ENCODE measurements around the gene REL. TPM values are rescaled to one million over a fixed set of nuclear protein-coding genes. Genes with fewer than 3 reads are reported as not detected.

Gene REL
- polyA plus RNA-seq, 1 experiment, result 0.99 TPM

DNA sequence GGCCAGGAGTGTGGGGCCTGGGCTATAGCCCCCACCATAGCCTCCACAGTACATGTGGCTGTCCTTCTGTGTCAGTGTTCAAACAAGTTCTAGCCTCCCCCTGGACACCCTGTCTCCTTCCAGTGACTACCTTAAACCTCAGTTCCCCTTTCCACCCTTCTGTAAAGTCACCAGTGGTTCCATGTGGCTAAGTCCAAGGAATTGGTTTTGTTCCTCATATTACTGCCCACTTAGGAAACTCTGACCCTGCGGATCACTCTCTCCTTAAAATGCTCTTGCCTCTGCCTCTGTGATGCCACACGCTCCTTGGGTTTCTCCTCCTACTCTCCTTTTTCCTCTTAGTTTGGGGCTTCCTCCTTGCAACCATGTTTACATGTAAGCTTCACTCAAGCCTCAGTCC is 27.8 kb upstream of the REL start:
- ChIA-PET POLR2A (no interaction called here), CTCF (interaction anchor here (0.6 to 1.6 kb wide), 2 partner anchors 22 to 937 kb away, joined by 3 to 4 read pairs; no protein-coding TSS in a partner anchor)

DNA sequence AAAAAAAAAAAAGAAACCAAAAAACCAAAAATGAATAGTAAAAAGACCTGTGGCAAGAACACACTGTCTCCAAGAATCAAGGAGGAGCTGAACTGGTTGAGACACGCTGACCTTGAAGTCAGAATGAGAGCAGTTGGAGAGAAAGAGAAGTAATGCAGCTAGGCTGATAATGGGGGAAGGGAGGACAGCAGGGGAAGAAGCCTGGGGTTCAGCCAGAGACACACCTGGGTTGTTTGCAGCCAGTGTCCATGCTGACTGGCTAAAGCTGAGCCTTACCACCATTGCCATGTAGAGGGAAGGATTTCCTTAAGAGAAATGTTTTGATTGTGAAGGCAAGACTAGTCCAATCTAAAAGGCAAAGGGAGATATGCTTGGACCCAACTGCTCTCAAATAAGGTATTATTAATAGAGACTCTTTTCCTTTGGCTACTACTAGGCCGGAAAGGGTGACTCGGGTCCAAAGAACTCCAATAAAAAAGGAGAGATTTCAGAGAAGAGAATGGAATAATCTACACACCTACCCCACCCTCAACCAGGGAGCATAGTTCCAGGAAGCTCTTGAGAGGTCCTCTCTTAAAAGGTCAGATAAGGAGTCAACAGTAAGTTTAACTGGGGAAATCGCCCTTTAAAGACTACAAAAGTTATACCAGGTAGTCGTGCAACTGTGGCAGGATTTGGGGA is 25.2 kb upstream of the REL start:
- no peaks in the 10 kb centered on the region for H3K27me3 ChIP-seq (ENCODE audit: control insufficient read depth, insufficient read depth, low read length)
- DNase-seq (ENCODE audit: low read depth), result no peak
- no peak overlapping the region for H3K4me3 ChIP-seq (ENCODE audit: low read depth, low read length)
- ChIA-PET CTCF (no interaction called here), POLR2A (no interaction called here)
- no peaks in the 10 kb centered on the region for H3K36me3 ChIP-seq (ENCODE audit: control insufficient read depth, insufficient read depth, low read length)
- TF ChIP-seq, protein P1, sequence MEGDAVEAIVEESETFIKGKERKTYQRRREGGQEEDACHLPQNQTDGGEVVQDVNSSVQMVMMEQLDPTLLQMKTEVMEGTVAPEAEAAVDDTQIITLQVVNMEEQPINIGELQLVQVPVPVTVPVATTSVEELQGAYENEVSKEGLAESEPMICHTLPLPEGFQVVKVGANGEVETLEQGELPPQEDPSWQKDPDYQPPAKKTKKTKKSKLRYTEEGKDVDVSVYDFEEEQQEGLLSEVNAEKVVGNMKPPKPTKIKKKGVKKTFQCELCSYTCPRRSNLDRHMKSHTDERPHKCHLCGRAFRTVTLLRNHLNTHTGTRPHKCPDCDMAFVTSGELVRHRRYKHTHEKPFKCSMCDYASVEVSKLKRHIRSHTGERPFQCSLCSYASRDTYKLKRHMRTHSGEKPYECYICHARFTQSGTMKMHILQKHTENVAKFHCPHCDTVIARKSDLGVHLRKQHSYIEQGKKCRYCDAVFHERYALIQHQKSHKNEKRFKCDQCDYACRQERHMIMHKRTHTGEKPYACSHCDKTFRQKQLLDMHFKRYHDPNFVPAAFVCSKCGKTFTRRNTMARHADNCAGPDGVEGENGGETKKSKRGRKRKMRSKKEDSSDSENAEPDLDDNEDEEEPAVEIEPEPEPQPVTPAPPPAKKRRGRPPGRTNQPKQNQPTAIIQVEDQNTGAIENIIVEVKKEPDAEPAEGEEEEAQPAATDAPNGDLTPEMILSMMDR (IDR thresholded peaks at IDR 0.05; ENCODE audit: insufficient read depth, low read depth, low read length), result no peak

More for the DNA sequence above, 27.8 kb upstream of the REL start:
- TF ChIP-seq, protein P1 (IDR thresholded peaks at IDR 0.05; ENCODE audit: insufficient read depth, low read depth, low read length), result no peak
- no peak for DNase-seq (ENCODE audit: low read depth)
- H3K4me3 ChIP-seq (ENCODE audit: low read depth, low read length), result no peak overlapping the region
- no peaks in the 10 kb centered on the region for H3K36me3 ChIP-seq (ENCODE audit: control insufficient read depth, insufficient read depth, low read length)
- no peaks in the 10 kb centered on the region for H3K27me3 ChIP-seq (ENCODE audit: control insufficient read depth, insufficient read depth, low read length)

DNA sequence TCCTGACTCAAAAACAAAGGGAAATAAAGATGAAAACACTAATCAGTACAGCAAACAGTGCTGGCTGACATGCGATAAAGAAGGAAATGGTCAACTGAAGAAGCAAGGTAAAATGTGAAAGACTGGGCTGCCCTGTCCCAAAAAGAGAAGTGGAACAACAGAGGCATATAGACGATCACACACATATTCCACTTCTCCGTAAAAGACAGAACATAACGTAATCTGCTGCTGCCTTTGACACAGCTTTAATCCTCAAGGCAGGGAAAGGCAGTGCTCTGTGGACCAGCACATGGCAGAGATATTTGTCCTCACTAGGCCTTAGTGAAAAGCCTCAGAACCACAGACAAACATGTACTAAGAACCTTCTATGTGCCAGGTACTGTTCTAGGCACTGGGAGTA is 24.3 kb upstream of the REL start:
- Histone ChIP-seq H3K4me3 (ENCODE audit: low read depth, low read length) (no peak overlapping the region), H3K36me3 (ENCODE audit: control insufficient read depth, insufficient read depth, low read length) (no peaks in the 10 kb centered on the region), H3K27me3 (ENCODE audit: control insufficient read depth, insufficient read depth, low read length) (no peaks in the 10 kb centered on the region)
- ChIA-PET CTCF (no interaction called here), POLR2A (no interaction called here)
- no peak for DNase-seq (ENCODE audit: low read depth)
- TF ChIP-seq, protein P1 (IDR thresholded peaks at IDR 0.05; ENCODE audit: insufficient read depth, low read depth, low read length), result no peak

DNA sequence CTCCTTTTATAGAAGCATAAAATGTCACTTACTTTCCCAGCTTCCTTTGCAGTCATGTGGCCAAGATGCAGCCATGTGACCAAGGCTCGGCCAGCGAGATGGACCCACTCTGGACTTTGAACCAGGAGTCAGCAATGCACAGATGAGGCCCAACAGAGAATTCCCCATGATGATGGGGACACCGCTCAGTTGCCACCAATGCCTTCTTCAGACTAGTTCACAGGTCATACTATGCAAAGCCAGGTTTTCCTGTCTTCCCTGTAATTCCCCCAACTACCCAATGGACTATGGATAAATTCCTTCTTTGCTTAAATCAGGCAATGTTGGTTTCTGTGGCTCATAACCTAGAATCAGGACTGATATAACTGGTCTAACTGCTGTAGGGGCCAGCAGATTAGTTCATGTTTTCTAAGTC is 22.5 kb upstream of the REL start:
- Histone ChIP-seq H3K27me3 (ENCODE audit: control insufficient read depth, insufficient read depth, low read length) (no peaks in the 10 kb centered on the region), H3K4me3 (ENCODE audit: low read depth, low read length) (no peak overlapping the region), H3K36me3 (ENCODE audit: control insufficient read depth, insufficient read depth, low read length) (no peaks in the 10 kb centered on the region)
- no peak for DNase-seq (ENCODE audit: low read depth)
- POLR2A ChIA-PET, result no interaction called here
- CTCF ChIA-PET, result no interaction called here
- TF ChIP-seq, protein P1 (IDR thresholded peaks at IDR 0.05; ENCODE audit: insufficient read depth, low read depth, low read length), result no peak

DNA sequence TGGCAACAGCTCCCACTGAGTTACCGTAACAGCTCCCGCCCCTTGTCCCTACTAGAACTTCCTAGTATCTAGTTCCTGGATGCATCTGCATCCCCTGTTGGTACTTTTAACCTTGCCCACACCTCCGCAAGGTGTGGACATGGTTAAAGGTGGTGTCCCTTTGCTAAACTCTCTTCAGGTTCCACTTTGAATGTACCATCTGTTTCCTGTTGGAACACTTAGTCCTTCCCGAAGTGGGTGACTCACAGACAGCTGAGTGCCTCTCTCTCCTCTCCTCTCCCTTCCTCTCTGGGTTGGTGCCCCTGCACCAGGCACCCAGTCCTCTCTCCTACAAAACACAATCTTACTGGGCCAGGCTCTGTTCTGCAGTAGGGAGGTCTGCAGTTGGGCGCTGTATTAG is 19.6 kb upstream of the REL start:
- TF ChIP-seq, protein P1 (IDR thresholded peaks at IDR 0.05; ENCODE audit: insufficient read depth, low read depth, low read length), result no peak
- ChIA-PET POLR2A (no interaction called here), CTCF (no interaction called here)
- Histone ChIP-seq H3K36me3 (ENCODE audit: control insufficient read depth, insufficient read depth, low read length) (no peaks in the 10 kb centered on the region), H3K27me3 (ENCODE audit: control insufficient read depth, insufficient read depth, low read length) (no peaks in the 10 kb centered on the region), H3K4me3 (ENCODE audit: low read depth, low read length) (no peak overlapping the region)
- DNase-seq (ENCODE audit: low read depth), result no peak
